A673 (cell line): Measurements from ENCODE around the gene ABHD1. TPM values are rescaled to one million over a fixed set of nuclear protein-coding genes. Genes with fewer than 3 reads are reported as not detected.
"Not testable (repeated sequence)": the region's sequence is repeated elsewhere in the genome, so short reads cannot be mapped to it uniquely, and the experiment has no call there.

ENCODE experiments used
- Bru-seq: library from RNA; stranded (reverse); fragments of 400-500 nt; gene quantifications from one replicate; lab custom pipeline; 2021; lab: Mats Ljungman, UMichigan
- BruChase-seq, 2 experiments: library from RNA; stranded (reverse); fragments of 400-500 nt; gene quantifications; one replicate each; lab custom pipeline; 2021; lab: Mats Ljungman, UMichigan
- BruUV-seq: library from RNA; stranded (reverse); fragments of 400-500 nt; replicated peaks from 2 replicates; lab custom pipeline; 2021; lab: Mats Ljungman, UMichigan
- CTCF ChIA-PET: fragments of 300-600 bp; sonication (Branson Sonifier 250); formaldehyde crosslinking; loops from one replicate; lab custom pipeline; 2022; ENCODE audit warnings: antibody characterized with exemption; lab: Charles Lee
- POLR2A ChIA-PET: fragments of 300-600 bp; sonication (Branson Sonifier 250); formaldehyde crosslinking; loops from one replicate; lab custom pipeline; 2022; ENCODE audit warnings: antibody characterized with exemption; ENCODE audit not compliant: low non-redundant PET; lab: Charles Lee
- DNase-seq: peaks from one replicate; pipeline ENCODE4 v3.0.0-alpha.2; 2015; ENCODE audit warnings: low spot score
- H3K27ac ChIP-seq: fragments of 200-600 bp; sonication (generic); 2 replicates; pipeline ENCODE4 v1.5.1; 2016; ENCODE audit warnings: mixed run types, low read depth, mild to moderate bottlenecking, mixed read lengths, antibody characterized with exemption, low read length; ENCODE audit not compliant: poor library complexity, severe bottlenecking
- H3K27me3 ChIP-seq: fragments of 200-600 bp; sonication (generic); replicated peaks from 2 replicates; pipeline ENCODE4 v1.6.1; 2017; ENCODE audit warnings: mixed run types, low read depth, mild to moderate bottlenecking, mixed read lengths, antibody characterized with exemption, low read length; ENCODE audit not compliant: insufficient read depth, poor library complexity
- H3K36me3 ChIP-seq: fragments of 200-600 bp; sonication (generic); 2 replicates; pipeline ENCODE4 v1.6.1; 2016; ENCODE audit warnings: mixed run types, mild to moderate bottlenecking, mixed read lengths, antibody characterized with exemption, low read length; ENCODE audit not compliant: insufficient read depth, poor library complexity, severe bottlenecking
- H3K4me1 ChIP-seq: fragments of 200-600 bp; sonication (generic); 2 replicates; pipeline ENCODE4 v1.6.1; 2017; ENCODE audit warnings: mixed run types, mild to moderate bottlenecking, mixed read lengths, antibody characterized with exemption, low read length; ENCODE audit not compliant: insufficient read depth, poor library complexity, severe bottlenecking
- H3K4me3 ChIP-seq: fragments of 200-600 bp; sonication (generic); 2 replicates; pipeline ENCODE4 v1.5.1; 2016; ENCODE audit warnings: low read depth, mixed run types, mild to moderate bottlenecking, mixed read lengths, low read length; ENCODE audit not compliant: poor library complexity, severe bottlenecking
- H3K9me3 ChIP-seq: fragments of 200-600 bp; sonication (generic); 2 replicates; pipeline ENCODE4 v1.6.1; 2016; ENCODE audit warnings: mixed run types, low read depth, mild to moderate bottlenecking, mixed read lengths, antibody characterized with exemption, low read length; ENCODE audit not compliant: poor library complexity, severe bottlenecking
- EZH2 ChIP-seq: fragments of 200-600 bp; sonication (generic); IDR thresholded peaks from 2 replicates; pipeline ENCODE4 v1.6.1; 2017; ENCODE audit warnings: borderline replicate concordance, low read depth, mild to moderate bottlenecking, mixed read lengths, antibody characterized with exemption, low read length; ENCODE audit not compliant: poor library complexity, severe bottlenecking
- intact Hi-C: fragments of 100-400 bp; cut with micrococcal nuclease; formaldehyde crosslinking; loops from one replicate; pipeline ENCODE4 v1.10.0; 2022; ENCODE audit not compliant: unreplicated experiment
- long read RNA-seq: library from polyadenylated mRNA; stranded (forward); transcript quantifications from one replicate; pipeline ENCODE4 v2.0.0, GENCODE V29; 2022
- total RNA-seq: library from RNA; stranded (reverse); gene quantifications from 2 replicates; pipeline ENCODE4 v1.2.3, GENCODE V29; 2021
- TF ChIP-seq, protein P1 (sequence below): fragments of 300-800, 200-600 bp; sonication (generic); conservative IDR thresholded peaks from 2 replicates; pipeline ENCODE4 v1.5.1; 2017; ENCODE audit warnings: low read depth, mild to moderate bottlenecking, antibody characterized with exemption, low read length, moderate library complexity, mixed read lengths

The ABHD1 gene
- total RNA-seq (0.22 TPM in 1 of 2 replicates, not detected in the other), Bru-seq, nascent RNA (percentile 10 among the genes with signal in this experiment), BruChase-seq, experiment 1, labeled RNA remaining after a 2-hour chase (not detected), BruChase-seq, experiment 2, labeled RNA remaining after a 6-hour chase (not detected)
- long read RNA-seq, partial matches to known transcripts, result 0 of 2 reads
- long read RNA-seq, other reads (novel, unspliced or antisense), result 1 of 2 reads

DNA sequence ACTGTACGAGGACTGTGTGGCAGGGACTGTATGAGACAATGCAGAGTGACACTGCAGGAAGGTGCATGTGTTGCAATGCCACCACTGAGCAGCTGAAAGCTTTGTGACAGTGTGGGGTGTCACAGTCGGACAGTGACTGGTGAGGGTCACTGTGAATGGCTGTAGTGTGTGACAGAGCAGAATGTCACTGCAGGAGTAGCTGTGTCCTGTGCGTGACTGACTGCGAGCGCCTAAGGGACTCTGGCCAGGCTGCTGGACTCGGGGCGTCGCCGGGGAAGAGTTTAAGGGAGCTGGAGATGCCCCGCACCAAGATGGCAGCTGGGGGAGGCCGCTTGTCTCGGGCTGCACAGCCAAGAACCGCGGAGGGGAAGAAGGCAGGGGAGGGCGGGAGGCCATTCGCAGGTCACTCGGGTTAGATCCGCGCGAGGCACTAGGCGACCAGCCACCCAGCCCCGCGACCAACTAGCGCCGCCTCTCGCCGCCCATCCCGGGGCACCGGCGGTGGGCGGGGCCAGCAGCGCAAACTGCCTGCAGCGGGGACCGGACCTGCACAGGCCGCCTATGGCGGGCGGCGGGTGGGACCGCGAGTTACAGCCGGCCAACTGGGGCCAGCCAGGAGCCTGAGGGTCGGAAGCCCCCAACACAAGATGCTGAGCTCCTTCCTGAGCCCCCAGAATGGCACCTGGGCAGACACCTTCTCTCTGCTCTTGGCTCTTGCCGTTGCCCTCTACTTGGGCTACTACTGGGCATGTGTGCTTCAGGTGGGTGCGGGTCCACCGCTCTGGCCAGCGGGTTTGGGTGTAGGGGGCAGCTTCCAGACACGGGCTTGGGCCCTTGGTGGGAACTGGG is at the start of gene ABHD1:
ABHD1 (plus strand) TSS at position 514 of the 849 bp plus-strand sequence; CDS start at position 648, 134 bp downstream.
- DNase-seq, result no peak
- Histone ChIP-seq H3K9me3 (no peaks in the 10 kb centered on the region), H3K4me1 (peaks cover 23% of the 10 kb centered on the region), H3K36me3 (no peaks in the 10 kb centered on the region), H3K27ac (no peak within 1 kb of the TSS), H3K4me3 (peak within 1 kb of the TSS; percentile 47), H3K27me3 (peaks cover 11% of the 10 kb centered on the region)
- intact Hi-C loops, result no loop called here
- ChIA-PET CTCF (no interaction called here), POLR2A (no interaction called here)
- TF ChIP-seq, protein P1, sequence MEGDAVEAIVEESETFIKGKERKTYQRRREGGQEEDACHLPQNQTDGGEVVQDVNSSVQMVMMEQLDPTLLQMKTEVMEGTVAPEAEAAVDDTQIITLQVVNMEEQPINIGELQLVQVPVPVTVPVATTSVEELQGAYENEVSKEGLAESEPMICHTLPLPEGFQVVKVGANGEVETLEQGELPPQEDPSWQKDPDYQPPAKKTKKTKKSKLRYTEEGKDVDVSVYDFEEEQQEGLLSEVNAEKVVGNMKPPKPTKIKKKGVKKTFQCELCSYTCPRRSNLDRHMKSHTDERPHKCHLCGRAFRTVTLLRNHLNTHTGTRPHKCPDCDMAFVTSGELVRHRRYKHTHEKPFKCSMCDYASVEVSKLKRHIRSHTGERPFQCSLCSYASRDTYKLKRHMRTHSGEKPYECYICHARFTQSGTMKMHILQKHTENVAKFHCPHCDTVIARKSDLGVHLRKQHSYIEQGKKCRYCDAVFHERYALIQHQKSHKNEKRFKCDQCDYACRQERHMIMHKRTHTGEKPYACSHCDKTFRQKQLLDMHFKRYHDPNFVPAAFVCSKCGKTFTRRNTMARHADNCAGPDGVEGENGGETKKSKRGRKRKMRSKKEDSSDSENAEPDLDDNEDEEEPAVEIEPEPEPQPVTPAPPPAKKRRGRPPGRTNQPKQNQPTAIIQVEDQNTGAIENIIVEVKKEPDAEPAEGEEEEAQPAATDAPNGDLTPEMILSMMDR, result 0 out of 2 replicates have a peak, but pooled peaks have one; percentile 13
- no peak for TF ChIP-seq EZH2
- no TSS peak for BruUV-seq

DNA sequence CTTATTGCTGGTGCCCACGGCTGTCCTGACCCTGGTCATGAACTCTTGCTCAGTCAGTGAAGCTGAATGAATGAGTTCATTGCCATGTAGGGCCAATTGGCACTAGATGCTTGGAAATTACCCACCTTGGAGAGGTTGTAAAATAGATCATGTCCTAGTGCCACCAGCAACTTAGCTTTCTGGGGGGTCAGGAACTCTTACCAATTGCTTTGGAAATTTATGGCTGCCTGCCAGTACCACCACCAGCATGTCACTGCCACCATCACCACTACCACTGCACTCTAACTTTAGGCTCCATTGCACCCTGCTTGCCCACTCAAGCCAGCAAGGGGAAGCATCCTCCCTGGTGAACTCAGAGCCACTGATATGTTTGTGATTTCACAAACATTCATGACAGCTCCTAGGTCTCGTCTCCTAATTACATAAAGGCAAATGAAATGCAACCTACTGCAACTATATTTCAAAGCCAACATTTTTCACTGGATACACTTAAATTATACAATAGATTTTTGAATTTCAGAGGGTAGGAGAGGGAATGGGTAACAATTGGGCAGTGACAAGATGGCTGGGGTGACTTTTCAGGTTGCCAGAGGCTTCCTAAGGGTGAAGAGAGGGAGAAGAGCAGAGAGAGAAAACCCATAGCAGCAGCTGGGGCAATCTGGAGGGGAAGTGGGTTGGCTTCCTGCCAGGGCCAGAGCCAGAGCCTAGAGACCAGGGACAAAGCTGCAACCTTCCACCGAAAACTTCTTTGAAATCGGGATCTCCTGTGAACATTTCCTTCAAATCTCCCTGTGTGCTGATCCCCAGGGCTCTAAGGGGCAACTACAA is 48.7 kb upstream of the ABHD1 start:
- Histone ChIP-seq H3K4me3 (no peak overlapping the region), H3K36me3 (peaks cover 3% of the 10 kb centered on the region), H3K27me3 (no peaks in the 10 kb centered on the region), H3K4me1 (peaks cover 50% of the 10 kb centered on the region), H3K9me3 (no peaks in the 10 kb centered on the region), H3K27ac (peak overlapping the region; percentile 45)
- ChIA-PET CTCF (no interaction called here), POLR2A (interaction anchor here (0.6 kb wide), 1 partner anchor 19 kb away, joined by 3 read pairs; no protein-coding TSS in a partner anchor)
- intact Hi-C loops, result no loop called here
- peak; percentile 66 for DNase-seq
- TF ChIP-seq, protein P1, result no peak
- no peak for TF ChIP-seq EZH2
- BruUV-seq, result no TSS peak

DNA sequence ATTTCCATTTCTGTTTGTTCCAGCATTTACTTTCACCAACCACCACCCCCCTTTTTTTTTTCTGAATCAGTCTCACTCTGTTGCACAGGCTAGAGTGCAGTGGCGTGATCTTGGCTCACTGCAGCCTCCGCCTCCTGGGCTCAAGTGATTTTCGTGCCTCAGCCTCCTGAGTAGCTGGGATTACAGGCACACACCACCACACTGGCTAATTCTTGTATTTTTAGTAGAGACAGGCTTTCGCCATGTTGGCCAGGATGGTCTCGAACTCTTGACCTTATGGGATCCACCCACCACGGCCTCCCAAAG is 48.1 kb upstream of the ABHD1 start:
- H3K9me3 ChIP-seq, H3K27me3 ChIP-seq, POLR2A ChIA-PET, H3K36me3 ChIP-seq, DNase-seq, intact Hi-C loops, BruUV-seq, CTCF ChIA-PET, H3K4me3 ChIP-seq: not testable (repeated sequence)
- Histone ChIP-seq H3K27ac (peak overlapping the region; percentile 45), H3K4me1 (peaks cover 46% of the 10 kb centered on the region)
